ENCODE data around the gene SIGLEC6. TPM values are rescaled to one million over a fixed set of nuclear protein-coding genes. Genes with fewer than 3 reads are reported as not detected.

The SIGLEC6 gene
- polyA plus RNA-seq, 2 of the 4 experiments (the other 2 are of a cell fraction): not detected

GRCh38 chr19:51572908-51573307, 41.4 kb upstream of the SIGLEC6 start:
- peaks cover 35% of the 10 kb centered on the region for H3K9me3 ChIP-seq
- H3K4me2 ChIP-seq: no peak overlapping the region
- ChIA-PET CTCF (interaction anchor here (0.8 to 1.1 kb wide), 2 partner anchors 11 to 30 kb away, joined by 3 read pairs; no protein-coding TSS in a partner anchor), POLR2A (no interaction called here)
- H3K27ac ChIP-seq: no peak overlapping the region
- no peak overlapping the region for H3K4me3 ChIP-seq
- FAIRE-seq (no peak), ATAC-seq (no peak), DNase-seq (ENCODE audit: low read depth in 1 of 2, low spot score in 1 of 2) (no peak)
- 0 out of 3 replicates have a peak, but pooled peaks cover 4% of the 10 kb centered on the region for H3K4me1 ChIP-seq
- TF ChIP-seq RNF2 (IDR thresholded peaks at IDR 0.05; ENCODE audit: borderline replicate concordance, low read depth): no peak
- TF ChIP-seq HEYL (CRISPR knock-in tag; IDR thresholded peaks at IDR 0.05): no peak
- TF ChIP-seq HES2 (IDR thresholded peaks at IDR 0.05): no peak
- TF ChIP-seq ZFP36 (IDR thresholded peaks at IDR 0.05; ENCODE audit: borderline replicate concordance, partially characterized antibody): no peak
- TF ChIP-seq HOXA7 (CRISPR knock-in tag; IDR thresholded peaks at IDR 0.05): no peak
- TF ChIP-seq ZC3H11A (IDR thresholded peaks at IDR 0.05): no peak
- TF ChIP-seq BCL3 (IDR thresholded peaks at IDR 0.05): no peak
- TF ChIP-seq HDAC2 (IDR thresholded peaks at IDR 0.05): no peak
- TF ChIP-seq CBX8 (IDR thresholded peaks at IDR 0.05): no peak
- no peak for TF ChIP-seq ZSCAN20 (CRISPR knock-in tag; IDR thresholded peaks at IDR 0.05)
- no peak for TF ChIP-seq NPAS2 (CRISPR knock-in tag; IDR thresholded peaks at IDR 0.05; ENCODE audit: borderline replicate concordance)
- TF ChIP-seq CHD4 (IDR thresholded peaks at IDR 0.05; ENCODE audit: borderline replicate concordance): no peak
- 82% methylated on average over 4 of the region's 4 CpGs for WGBS (ENCODE audit: missing lambda C conversion rate)

- Histone ChIP-seq H3K9me3 (peaks cover 35% of the 10 kb centered on the region), H3K4me2 (no peak overlapping the region), H3K4me3 (no peak overlapping the region; the same call in 2 of the 3 replicates), H3K4me1 (0 out of 3 replicates have a peak, but pooled peaks cover 4% of the 10 kb centered on the region), H3K27ac (no peak overlapping the region)
- ATAC-seq (no peak), DNase-seq (ENCODE audit: low read depth in 1 of 2, low spot score in 1 of 2) (no peak), FAIRE-seq (no peak)
- 74% methylated on average over 3 of the region's 3 CpGs for WGBS (ENCODE audit: missing lambda C conversion rate)
- no peak for TF ChIP-seq JUN (IDR thresholded peaks at IDR 0.05)
- no peak for TF ChIP-seq SREBF2 (IDR thresholded peaks at IDR 0.05)
- TF ChIP-seq NPAS2 (CRISPR knock-in tag; IDR thresholded peaks at IDR 0.05; ENCODE audit: borderline replicate concordance): no peak
- no peak for TF ChIP-seq FOXS1 (CRISPR knock-in tag; IDR thresholded peaks at IDR 0.05)
- TF ChIP-seq CTCF (IDR thresholded peaks at IDR 0.05): no peak
- TF ChIP-seq HDAC2 (IDR thresholded peaks at IDR 0.05): no peak
- no peak for TF ChIP-seq USF2 (IDR thresholded peaks at IDR 0.05)
- TF ChIP-seq MAX (IDR thresholded peaks at IDR 0.05): no peak
- TF ChIP-seq PBX3 (IDR thresholded peaks at IDR 0.05): no peak
- no peak for TF ChIP-seq CEBPB (IDR thresholded peaks at IDR 0.05)
- no peak for TF ChIP-seq MAZ (IDR thresholded peaks at IDR 0.05; ENCODE audit: borderline replicate concordance, low read depth, low read length)
- TF ChIP-seq FOSB (CRISPR knock-in tag; IDR thresholded peaks at IDR 0.05): no peak
- TF ChIP-seq TFCP2L1 (CRISPR knock-in tag; IDR thresholded peaks at IDR 0.05): no peak
- no peak for TF ChIP-seq FOSL2 (IDR thresholded peaks at IDR 0.05)
- TF ChIP-seq FOSL2 (CRISPR knock-in tag; IDR thresholded peaks at IDR 0.05): no peak
- no peak for TF ChIP-seq HOXB13 (CRISPR knock-in tag; IDR thresholded peaks at IDR 0.05; ENCODE audit: low read depth)
- no peak for TF ChIP-seq CHD2 (IDR thresholded peaks at IDR 0.05; ENCODE audit: low read length, partially characterized antibody)
- no peak for TF ChIP-seq ZSCAN20 (CRISPR knock-in tag; IDR thresholded peaks at IDR 0.05)
- no peak for TF ChIP-seq RCOR1 (IDR thresholded peaks at IDR 0.05; ENCODE audit: low read depth, low read length)
- no peak for TF ChIP-seq EHMT2 (IDR thresholded peaks at IDR 0.05; ENCODE audit: low read depth)
- POLR2A ChIA-PET: no interaction called here
- CTCF ChIA-PET: interaction anchor here (0.8 to 1.1 kb wide), 2 partner anchors 11 to 31 kb away, joined by 3 read pairs; no protein-coding TSS in a partner anchor
These were observed 40.9 kb upstream of the SIGLEC6 start for GRCh38 chr19:51572410-51572809.

Data from A549 (cell line).